Spleen (tissue), 7 donors: ENCODE results near the gene INPP4A.

ENCODE experiments used
- CTCF ChIP-seq, 11 experiments: fragments of 200-600 bp in 7 of 11; fragments of 450-650 bp in 4 of 11; sonication (generic) in 4 of 11; IDR thresholded peaks in 8 of 11; conservative IDR thresholded peaks in 3 of 11; 1 replicate in 7 of 11; 2 replicates in 4 of 11; pipeline versions ENCODE4 v1.4.0 to v1.8.0; 2016 to 2021; ENCODE audit warnings: antibody characterized with exemption in 11 of 11, inconsistent platforms in 4 of 11, mild to moderate bottlenecking in 1 of 11
- POLR2A ChIP-seq, 3 donors: fragments of 450-650 bp; IDR thresholded peaks; one replicate each; pipeline ENCODE4 v1.5.1; 2017; ENCODE audit warnings: antibody characterized with exemption in 3 of 3, mild to moderate bottlenecking in 1 of 3
- POLR2AphosphoS5 ChIP-seq, 3 donors: sonication (generic); formaldehyde crosslinking; IDR thresholded peaks; one replicate each; pipeline ENCODE4 v1.5.1; 2017; ENCODE audit warnings: antibody characterized with exemption in 3 of 3
- donor health status: DM: no; HTN: no; CAD: no; lungs with moderate emphysema.
- donor health status: DM: no; HTN: no; CAD: no.
- donor health status: DM: no; HTN: no; CAD: no.

- TF ChIP-seq CTCF (IDR thresholded peaks at IDR 0.05 in 8 of 11, conservative IDR thresholded peaks at IDR 0.05 in 3 of 11): no peak
- TF ChIP-seq POLR2A (IDR thresholded peaks at IDR 0.05): no peak
- TF ChIP-seq POLR2AphosphoS5 (IDR thresholded peaks at IDR 0.05): no peak
These were observed 116.4 kb downstream of the INPP4A start for GRCh38 chr2:98561018-98561417.
